ENCODE data around the gene IRX3.
"Not testable (repeated sequence)": the region's sequence is repeated elsewhere in the genome, so short reads cannot be mapped to it uniquely, and the experiment has no call there.

IRX3 gene

GRCh38 chr16:54275956-54276355 lies 10.6 kb downstream of the IRX3 start:
- DNase-seq (ENCODE audit: low read depth, low spot score), result no peak

- no peak for DNase-seq (ENCODE audit: low read depth, low spot score)
Measured at GRCh38 chr16:54273566-54273965, 13.0 kb downstream of the IRX3 start.

GRCh38 chr16:54270711-54271110 lies 15.9 kb downstream of the IRX3 start:
- no peak for DNase-seq (ENCODE audit: low read depth, low spot score)

GRCh38 chr16:54269461-54269860 lies 17.1 kb downstream of the IRX3 start:
- DNase-seq (ENCODE audit: low read depth, low spot score), result no peak

- DNase-seq (ENCODE audit: low read depth, low spot score), result no peak
Measured at GRCh38 chr16:54268766-54269165, 17.8 kb downstream of the IRX3 start.

DNA sequence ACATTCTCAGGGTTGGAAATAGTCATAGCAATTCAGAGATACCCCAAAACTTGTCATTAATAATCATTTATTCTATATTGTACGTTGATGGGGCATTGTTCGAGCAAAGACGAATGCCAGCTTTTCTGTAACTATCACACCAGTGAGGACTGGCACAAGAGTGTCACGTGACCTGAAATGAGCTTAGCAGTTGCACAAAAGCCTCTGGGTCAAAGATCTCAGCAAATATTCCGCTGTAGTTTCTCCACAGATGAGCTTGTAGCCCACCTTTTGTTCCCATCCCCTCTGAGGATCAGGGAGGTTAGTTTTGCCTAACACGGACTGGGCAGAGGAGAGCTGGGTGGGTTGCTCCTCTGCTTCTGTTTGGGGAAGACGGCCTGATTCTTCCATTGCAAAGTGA lies 18.2 kb downstream of the IRX3 start:
- DNase-seq (ENCODE audit: low read depth, low spot score), result no peak

DNA sequence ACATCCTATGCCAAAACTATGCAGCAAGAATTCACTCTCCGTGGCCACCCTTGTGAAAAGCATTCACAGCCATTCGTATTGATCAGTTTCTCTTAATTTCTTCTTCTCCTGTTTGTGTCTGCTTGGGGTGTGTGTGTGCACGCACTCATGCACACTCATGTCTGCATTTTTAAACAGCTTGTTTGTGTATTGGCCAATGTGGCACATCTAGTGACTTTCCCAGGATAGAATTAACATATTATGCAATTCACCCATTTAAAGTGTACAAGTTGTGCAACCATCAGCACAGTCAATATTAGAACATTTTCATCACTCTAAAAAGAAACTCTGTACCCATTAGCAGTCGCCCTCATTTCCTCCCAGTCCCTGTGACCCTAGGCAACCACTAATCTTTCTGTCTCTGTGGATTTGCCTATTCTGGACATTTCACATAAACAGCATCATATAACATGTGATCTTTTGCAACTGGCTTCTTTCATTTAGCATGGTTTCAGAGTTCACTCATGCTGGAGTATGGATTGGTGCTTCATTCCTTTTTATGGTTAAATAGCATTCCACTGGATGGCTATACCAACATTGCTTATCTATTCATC lies 20.1 kb downstream of the IRX3 start:
- DNase-seq (ENCODE audit: low read depth, low spot score), result no peak

DNA sequence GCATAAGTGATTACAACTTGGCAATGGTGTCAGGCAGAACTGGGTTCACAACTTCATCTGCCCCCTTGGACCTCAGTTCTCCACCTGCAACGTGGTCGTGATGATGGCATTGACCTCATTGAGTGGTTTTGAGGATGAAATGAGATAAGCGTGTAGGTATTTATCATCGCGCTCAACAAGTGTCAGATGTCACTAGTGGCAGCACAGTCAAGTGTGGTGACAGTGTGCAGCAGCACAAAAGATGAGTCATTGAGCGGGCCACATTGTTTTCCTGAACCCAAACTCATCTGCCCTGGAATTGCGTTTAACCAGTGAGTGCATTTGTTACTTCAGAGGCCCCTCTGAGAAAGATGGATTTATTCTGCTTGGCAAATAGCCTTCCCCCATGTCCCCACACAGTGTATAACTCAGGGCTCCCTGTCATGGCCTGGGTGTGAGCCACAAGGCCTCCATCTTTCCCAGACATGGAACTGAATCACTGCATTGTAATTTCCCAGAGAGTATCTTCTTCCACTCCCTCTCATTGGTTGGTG lies 20.9 kb downstream of the IRX3 start:
- no peak for DNase-seq (ENCODE audit: low read depth, low spot score)

DNA sequence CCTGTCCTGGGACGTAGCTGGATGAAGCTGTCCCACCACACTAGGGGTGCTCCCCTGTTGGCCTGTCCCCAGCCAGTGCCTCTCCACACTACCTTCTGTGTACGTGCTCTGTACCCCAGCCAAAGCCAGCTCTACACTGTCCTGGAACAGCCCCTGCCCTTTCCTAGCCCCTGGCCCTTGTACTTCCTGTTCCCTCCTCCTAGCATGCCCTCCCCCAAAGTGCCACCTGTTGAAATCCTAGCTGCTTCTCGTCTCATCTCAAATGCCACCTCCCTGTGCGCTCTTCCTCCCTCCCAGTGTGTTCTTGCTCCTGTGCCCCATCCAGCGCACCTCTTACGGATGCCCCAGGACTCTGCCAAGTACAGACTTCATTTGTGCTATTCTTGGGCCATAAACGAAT lies 33.5 kb downstream of the IRX3 start:
- no peak for DNase-seq (ENCODE audit: low read depth, low spot score)

GRCh38 chr16:54248863-54249710 lies 37.5 kb downstream of the IRX3 start:
- no peak for DNase-seq (ENCODE audit: low read depth, low spot score)

GRCh38 chr16:54247705-54248104 lies 38.9 kb downstream of the IRX3 start:
- not testable (repeated sequence) for DNase-seq (ENCODE audit: low read depth, low spot score)

- no peak for DNase-seq (ENCODE audit: low read depth, low spot score)
Measured at GRCh38 chr16:54246454-54246821, 40.1 kb downstream of the IRX3 start.

DNA sequence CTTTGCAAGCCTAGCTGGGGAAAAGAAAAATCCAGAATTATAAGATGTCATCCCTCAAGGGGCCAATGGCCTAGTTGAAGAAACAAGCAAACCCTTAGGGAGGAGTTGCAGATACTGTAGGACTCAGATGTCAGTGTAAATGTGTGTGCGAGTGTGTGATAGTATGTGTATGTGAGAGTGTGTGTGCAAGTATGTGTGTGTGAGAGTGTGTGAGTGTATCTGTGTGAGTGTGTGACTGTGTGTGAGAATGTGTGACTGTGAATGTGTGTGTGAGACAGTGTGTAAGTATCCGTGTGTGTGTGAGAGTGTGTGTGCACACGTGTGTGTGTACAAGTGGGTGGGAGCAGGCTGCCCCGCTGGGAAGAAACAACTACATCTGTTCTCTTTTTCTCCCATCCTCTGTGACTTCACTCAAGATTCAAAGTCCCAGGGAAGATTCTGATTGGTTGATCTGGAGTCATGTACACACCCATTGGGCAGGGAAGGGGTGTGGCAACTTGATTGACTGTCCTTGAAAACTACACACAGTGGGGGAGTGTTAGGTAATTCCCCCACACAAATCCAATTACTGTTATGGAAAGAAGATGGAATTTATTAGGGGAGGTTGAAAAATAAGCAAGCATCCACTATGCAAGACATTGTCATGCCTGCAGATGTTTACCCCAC lies 40.7 kb downstream of the IRX3 start:
- no peak for DNase-seq (ENCODE audit: low read depth, low spot score)

DNA sequence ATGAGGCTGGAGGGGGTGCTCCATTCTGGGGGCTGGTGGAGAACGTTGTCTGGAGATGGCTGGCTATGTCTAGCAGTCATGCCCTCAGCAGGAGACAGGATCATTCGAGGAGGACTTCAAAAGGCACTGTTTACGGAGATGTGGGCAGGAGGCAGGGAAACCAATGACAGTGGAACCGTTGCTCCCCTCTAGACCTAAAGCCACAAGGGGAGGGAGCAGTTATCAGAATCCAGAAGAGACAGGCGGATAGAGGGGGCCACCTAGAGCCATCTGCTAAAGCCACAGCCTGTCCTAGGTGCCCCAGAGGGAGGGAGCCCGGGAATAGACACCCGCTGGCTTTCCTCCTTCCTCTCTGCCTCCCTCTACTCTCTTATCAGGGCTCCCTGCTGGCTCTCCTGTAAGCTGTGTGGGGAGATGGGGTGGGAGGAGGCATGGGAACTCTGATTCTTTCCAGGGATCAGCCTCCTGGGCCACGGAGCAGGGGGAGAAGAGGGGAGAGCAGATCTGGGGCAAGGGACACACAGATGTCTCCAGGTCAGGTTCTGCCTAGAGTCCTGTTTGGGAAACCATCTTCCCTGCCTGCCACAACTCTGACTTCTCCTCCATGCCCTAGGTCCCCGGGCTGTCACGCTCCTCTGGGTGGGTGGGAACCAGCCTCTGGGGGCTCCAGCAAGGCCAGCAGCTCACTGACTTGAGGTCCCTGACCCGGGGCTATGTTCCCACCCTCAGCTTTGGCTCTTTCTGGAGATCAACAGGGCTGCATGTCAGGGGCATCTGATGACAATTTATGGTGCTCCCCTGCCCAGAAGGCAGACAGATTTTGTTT lies 42.3 kb downstream of the IRX3 start:
- no peak for DNase-seq (ENCODE audit: low read depth, low spot score)

DNA sequence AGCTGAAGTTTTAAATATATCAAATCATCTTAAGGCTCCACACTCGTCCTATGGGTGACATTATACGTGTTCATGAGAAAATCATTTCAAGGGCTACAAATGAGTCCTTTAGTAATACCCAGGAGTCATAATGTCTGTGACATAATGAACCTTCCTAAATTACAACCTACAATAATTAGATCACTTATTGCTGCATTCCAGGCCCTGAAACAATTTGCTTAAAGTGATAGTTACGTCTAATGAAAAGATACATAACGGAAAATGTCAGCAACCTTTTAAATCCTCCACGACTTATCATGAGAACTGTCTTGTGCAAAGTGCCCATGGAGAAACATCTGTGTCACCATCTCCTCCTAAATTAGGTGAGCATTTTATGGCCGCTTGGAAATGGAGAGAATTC lies 43.4 kb downstream of the IRX3 start:
- DNase-seq (ENCODE audit: low read depth, low spot score), result no peak

- no peak for DNase-seq (ENCODE audit: low read depth, low spot score)
Measured at GRCh38 chr16:54242199-54242598, 44.4 kb downstream of the IRX3 start.

DNA sequence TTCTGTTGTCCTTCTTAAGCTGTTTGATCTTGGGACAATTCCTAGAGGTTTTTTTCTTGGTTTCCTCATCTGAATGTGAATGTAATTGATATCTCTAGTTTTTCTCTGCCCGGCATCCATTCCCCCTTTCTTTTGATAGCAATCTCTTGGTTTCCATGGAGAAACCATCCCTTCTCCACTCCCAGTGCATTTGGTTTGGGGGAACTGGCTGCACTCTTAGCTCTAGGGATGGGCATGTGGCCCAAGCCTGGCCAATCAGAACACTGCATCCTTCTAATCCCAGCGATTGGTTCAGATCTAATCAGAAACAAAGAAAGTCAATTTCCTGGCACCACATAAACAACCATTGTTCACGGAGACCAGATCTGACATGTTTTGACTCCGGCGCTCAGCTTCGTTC lies 45.1 kb downstream of the IRX3 start:
- DNase-seq (ENCODE audit: low read depth, low spot score), result no peak

DNA sequence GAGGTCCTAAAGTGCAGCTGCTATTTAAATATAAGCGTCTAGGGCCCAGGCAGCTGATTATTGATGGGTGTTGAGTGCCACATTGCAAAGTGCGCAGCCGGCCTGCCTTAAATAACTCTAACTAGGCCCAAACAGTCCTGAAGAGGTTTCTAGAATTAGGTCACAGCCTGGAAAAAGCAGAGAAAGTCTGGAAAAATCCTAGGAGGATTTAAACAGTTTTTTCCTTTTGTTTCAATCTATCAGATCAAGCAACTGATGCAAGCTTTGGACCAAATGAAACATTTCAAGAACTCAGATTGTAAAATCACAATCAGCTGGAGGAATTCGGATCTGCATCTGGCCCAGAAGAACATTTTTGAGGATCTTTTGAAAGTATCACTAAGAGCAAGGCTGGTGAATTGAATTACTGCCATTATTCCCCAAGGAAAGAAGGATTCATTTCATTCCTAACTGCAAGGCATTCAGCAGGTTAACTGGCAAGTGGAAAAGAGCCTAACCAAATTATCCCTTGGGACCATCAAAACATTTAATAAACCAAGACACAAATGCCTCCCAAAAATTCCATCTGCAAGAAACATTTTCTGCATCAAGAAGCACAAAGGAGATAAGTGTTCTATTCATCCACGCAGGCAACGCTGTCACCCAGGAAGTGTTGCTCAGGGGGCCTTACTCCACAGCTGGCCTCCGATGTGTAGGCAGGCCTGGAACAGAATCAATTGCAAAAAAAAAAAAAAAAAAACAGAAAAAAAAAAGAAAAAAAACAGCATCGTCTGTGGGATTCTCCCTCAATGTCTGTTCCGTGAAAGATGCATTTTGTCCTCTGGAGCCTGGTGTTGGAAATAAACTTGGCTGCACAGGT lies 46.1 kb downstream of the IRX3 start:
- no peak for DNase-seq (ENCODE audit: low read depth, low spot score)

- no peak for DNase-seq (ENCODE audit: low read depth, low spot score)
Measured at GRCh38 chr16:54239456-54239855, 47.1 kb downstream of the IRX3 start.

DNA sequence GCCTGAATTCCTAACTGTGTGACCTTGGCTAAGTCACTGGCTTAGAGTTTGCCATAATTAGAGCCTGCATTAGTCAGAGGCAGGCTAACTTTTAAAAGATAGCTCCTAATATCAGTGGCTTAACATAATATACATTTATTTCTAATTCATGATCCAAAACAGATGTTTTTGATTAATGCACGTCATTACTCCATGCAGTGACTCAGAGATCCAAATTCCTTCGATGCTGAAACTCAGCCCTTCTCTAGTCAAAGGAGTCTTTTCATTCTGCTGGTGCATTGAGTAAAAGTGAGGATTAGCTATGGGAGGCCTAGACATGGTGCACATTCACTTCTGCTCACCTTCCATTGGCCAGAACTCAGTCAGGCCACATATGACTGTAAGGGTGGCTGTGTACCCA lies 49.8 kb downstream of the IRX3 start:
- DNase-seq (ENCODE audit: low read depth, low spot score), result no peak

GRCh38 chr16:54233615-54234014 lies 53.0 kb downstream of the IRX3 start:
- DNase-seq (ENCODE audit: low read depth, low spot score), result no peak

All from brain pericyte (primary cell).